ENCODE data around the gene EFS. TPM values are rescaled to one million over a fixed set of nuclear protein-coding genes. Genes with fewer than 3 reads are reported as not detected.

Gene EFS
- total and polyA plus RNA-seq, 10 of the 15 experiments (the other 5 are each of a cell fraction or from before 2014, with no cell fraction given), result 0.08 TPM; not detected in 9

GRCh38 chr14:23357261-23357660 is 7.7 kb downstream of the EFS start:
- intact Hi-C loops (cut with micrococcal nuclease; ENCODE audit: unreplicated experiment), result no loop called here
- ChIA-PET SMC1A (ENCODE audit: uncharacterized antibody, unreplicated experiment) (no interaction called here), POLR2A (no interaction called here), CTCF (interaction anchor here (0.7 kb wide), 1 partner anchor 422 kb away, joined by 3 read pairs; no protein-coding TSS in a partner anchor), RAD21 (ENCODE audit: unreplicated experiment) (no interaction called here)
- no peak for ATAC-seq
- H3K9ac ChIP-seq (ENCODE audit: control insufficient read depth, insufficient read depth, low read length), result no peak overlapping the region
- no TSS peak for BruUV-seq (replicated peaks)
- no peak overlapping the region for H3K4me3 ChIP-seq
- no peaks in the 10 kb centered on the region for H4K20me1 ChIP-seq (ENCODE audit: control insufficient read depth, insufficient read depth)
- H3K36me3 ChIP-seq (ENCODE audit: control insufficient read depth in 2 of 2, insufficient read depth in 2 of 2, low read length in 1 of 2), result no peaks in the 10 kb centered on the region
- no peak for DNase-seq (ENCODE audit: low read depth, low spot score)
- H3K79me2 ChIP-seq (ENCODE audit: control insufficient read depth, insufficient read depth, low read length), result no peaks in the 10 kb centered on the region
- in situ Hi-C loops (cut with MboI), result no loop called here
- no peak overlapping the region for H3K4me2 ChIP-seq (ENCODE audit: control insufficient read depth, insufficient read depth)
- no peaks in the 10 kb centered on the region for H3K9me3 ChIP-seq (replicated peaks; ENCODE audit: control insufficient read depth, insufficient read depth, low read length)
- H3K27me3 ChIP-seq (replicated peaks in 1 of 2; ENCODE audit: control insufficient read depth in 2 of 2, insufficient read depth in 2 of 2, low read length in 1 of 2), result peaks cover 3 to 5% of the 10 kb centered on the region in 2 experiments; a peak in 3 of 4 replicates
- H3K27ac ChIP-seq (ENCODE audit: control insufficient read depth, insufficient read depth), result no peak overlapping the region
- H2AFZ ChIP-seq (ENCODE audit: control insufficient read depth, low read depth, low read length), result no peak overlapping the region
- no peak for FAIRE-seq
- 27% methylated on average over 8 of the region's 8 CpGs for WGBS (ENCODE audit: insufficient coverage, insufficient replicate concordance, low lambda C conversion rate, missing lambda C conversion rate)
- H3K4me1 ChIP-seq (ENCODE audit: control insufficient read depth, insufficient read depth, low read length), result no peaks in the 10 kb centered on the region
- TF ChIP-seq RAD21 (IDR thresholded peaks at IDR 0.05; ENCODE audit: insufficient read depth, low read depth, low read length), result no peak
- no peak for TF ChIP-seq E2F8 (IDR thresholded peaks at IDR 0.05; ENCODE audit: low read depth, partially characterized antibody)
- no peak for TF ChIP-seq IKZF2 (IDR thresholded peaks at IDR 0.05)
- TF ChIP-seq CREM (IDR thresholded peaks at IDR 0.05; ENCODE audit: low read depth), result no peak
- TF ChIP-seq GABPA (IDR thresholded peaks at IDR 0.05; ENCODE audit: low read depth), result no peak
- no peak for TF ChIP-seq SUPT20H (IDR thresholded peaks at IDR 0.05; ENCODE audit: borderline replicate concordance, control insufficient read depth, low read depth, low read length)
- TF ChIP-seq BCL3 (IDR thresholded peaks at IDR 0.05; ENCODE audit: borderline replicate concordance, insufficient read depth, low read depth, low read length, poor library complexity, severe bottlenecking), result no peak
- TF ChIP-seq FOS (IDR thresholded peaks at IDR 0.05; ENCODE audit: borderline replicate concordance, extremely low read depth, insufficient read length), result no peak
- no peak for TF ChIP-seq NR2C2 (IDR thresholded peaks at IDR 0.05; ENCODE audit: borderline replicate concordance, control insufficient read depth, insufficient read length, low read depth)
- TF ChIP-seq RELA (IDR thresholded peaks at IDR 0.05; ENCODE audit: borderline replicate concordance, partially characterized antibody), result no peak
- no peak for TF ChIP-seq E4F1 (IDR thresholded peaks at IDR 0.05; ENCODE audit: borderline replicate concordance, partially characterized antibody)
- no peak for TF ChIP-seq CUX1 (IDR thresholded peaks at IDR 0.05; ENCODE audit: insufficient replicate concordance, low read depth, low read length)
